ENCODE data around the gene ACTRT2.

- no peak for TF ChIP-seq SIN3A (IDR thresholded peaks at IDR 0.05; ENCODE audit: low read depth, low read length)
- no peak for TF ChIP-seq ETV6 (conservative IDR thresholded peaks at IDR 0.05 in 1 of 2, IDR thresholded peaks at IDR 0.05 in 1 of 2; ENCODE audit: borderline replicate concordance in 1 of 2, low read depth in 1 of 2)
- TF ChIP-seq POLR2A (IDR thresholded peaks at IDR 0.05; ENCODE audit: low read depth, low read length): no peak
- TF ChIP-seq CTCF (IDR thresholded peaks at IDR 0.05 in 2 of 3, conservative IDR thresholded peaks at IDR 0.05 in 1 of 3; ENCODE audit: control insufficient read depth in 2 of 3, extremely low read depth in 1 of 3, insufficient read depth in 1 of 3, low read depth in 3 of 3, low read length in 3 of 3): no peak
- no peak for TF ChIP-seq CHD4 (IDR thresholded peaks at IDR 0.05)
- no peak for TF ChIP-seq CEBPB (IDR thresholded peaks at IDR 0.05; ENCODE audit: borderline replicate concordance in 1 of 2, low read depth in 2 of 2, low read length in 2 of 2)
- TF ChIP-seq SP1 (IDR thresholded peaks at IDR 0.05; ENCODE audit: low read depth, low read length): no peak
- TF ChIP-seq ATF3 (IDR thresholded peaks at IDR 0.05; ENCODE audit: borderline replicate concordance, extremely low read depth, low read depth, low read length): no peak
Observed at GRCh38 chr1:2975466-2976179, 45.6 kb upstream of the ACTRT2 start.

All from GM12878 (cell line).